Chondrocyte (in vitro differentiated cells): ENCODE results near the gene POLN. TPM values are rescaled to one million over a fixed set of nuclear protein-coding genes. Genes with fewer than 3 reads are reported as not detected.

Experiments used
- DNase-seq: peaks from one replicate; pipeline ENCODE4 v3.0.0; 2021; ENCODE audit warnings: mixed read lengths, low spot score
- H3K27ac Mint-ChIP-seq: one replicate; pipeline ENCODE4 v1.8.0; 2021; ENCODE audit warnings: mild to moderate bottlenecking, moderate library complexity, mixed read lengths; ENCODE audit not compliant: unreplicated experiment
- H3K27me3 Mint-ChIP-seq: 2 replicates; pipeline ENCODE4 v1.8.0; 2021; ENCODE audit warnings: low read depth, mixed read lengths
- H3K36me3 Mint-ChIP-seq: 2 replicates; pipeline ENCODE4 v1.8.0; 2021; ENCODE audit warnings: low read depth, mixed read lengths
- H3K4me1 Mint-ChIP-seq: 2 replicates; pipeline ENCODE4 v1.8.0; 2021; ENCODE audit warnings: low read depth, mild to moderate bottlenecking, mixed read lengths
- H3K4me3 Mint-ChIP-seq: one replicate; pipeline ENCODE4 v1.8.0; 2021; ENCODE audit warnings: mild to moderate bottlenecking, moderate library complexity, mixed read lengths; ENCODE audit not compliant: unreplicated experiment
- H3K9me3 Mint-ChIP-seq: 2 replicates; pipeline ENCODE4 v1.8.0; 2021; ENCODE audit warnings: low read depth, mixed read lengths
- CTCF ChIP-seq: fragments of 200-600 bp; sonication (generic); IDR thresholded peaks from 2 replicates; pipeline ENCODE4 v1.5.0; 2021; ENCODE audit warnings: antibody characterized with exemption, mild to moderate bottlenecking, moderate library complexity
- total RNA-seq: library from RNA; stranded (reverse); gene quantifications from 3 replicates; pipeline ENCODE4 v1.2.1, GENCODE V29; 2021

Gene POLN
- total RNA-seq, 1 donor from 2014 or later: 5.5 TPM

- H3K27ac Mint-ChIP-seq: no peak overlapping the region
- no peaks in the 10 kb centered on the region for H3K27me3 Mint-ChIP-seq
- H3K36me3 Mint-ChIP-seq: no peaks in the 10 kb centered on the region
- H3K9me3 Mint-ChIP-seq: no peaks in the 10 kb centered on the region
- no peaks in the 10 kb centered on the region for H3K4me1 Mint-ChIP-seq
- DNase-seq: peak; percentile 88
- no peak overlapping the region for H3K4me3 Mint-ChIP-seq
- no peak for TF ChIP-seq CTCF
Measured at GRCh38 chr4:2066011-2066551, 175.8 kb downstream of the POLN start.

- H3K4me1 Mint-ChIP-seq: no peaks in the 10 kb centered on the region
- no peaks in the 10 kb centered on the region for H3K9me3 Mint-ChIP-seq
- no peaks in the 10 kb centered on the region for H3K36me3 Mint-ChIP-seq
- H3K27me3 Mint-ChIP-seq: no peaks in the 10 kb centered on the region
- no peak for TF ChIP-seq CTCF
- no peak overlapping the region for H3K27ac Mint-ChIP-seq
- H3K4me3 Mint-ChIP-seq: no peak overlapping the region
- peak; percentile 58 for DNase-seq
Measured at GRCh38 chr4:2065106-2065930, 176.6 kb downstream of the POLN start.

DNA sequence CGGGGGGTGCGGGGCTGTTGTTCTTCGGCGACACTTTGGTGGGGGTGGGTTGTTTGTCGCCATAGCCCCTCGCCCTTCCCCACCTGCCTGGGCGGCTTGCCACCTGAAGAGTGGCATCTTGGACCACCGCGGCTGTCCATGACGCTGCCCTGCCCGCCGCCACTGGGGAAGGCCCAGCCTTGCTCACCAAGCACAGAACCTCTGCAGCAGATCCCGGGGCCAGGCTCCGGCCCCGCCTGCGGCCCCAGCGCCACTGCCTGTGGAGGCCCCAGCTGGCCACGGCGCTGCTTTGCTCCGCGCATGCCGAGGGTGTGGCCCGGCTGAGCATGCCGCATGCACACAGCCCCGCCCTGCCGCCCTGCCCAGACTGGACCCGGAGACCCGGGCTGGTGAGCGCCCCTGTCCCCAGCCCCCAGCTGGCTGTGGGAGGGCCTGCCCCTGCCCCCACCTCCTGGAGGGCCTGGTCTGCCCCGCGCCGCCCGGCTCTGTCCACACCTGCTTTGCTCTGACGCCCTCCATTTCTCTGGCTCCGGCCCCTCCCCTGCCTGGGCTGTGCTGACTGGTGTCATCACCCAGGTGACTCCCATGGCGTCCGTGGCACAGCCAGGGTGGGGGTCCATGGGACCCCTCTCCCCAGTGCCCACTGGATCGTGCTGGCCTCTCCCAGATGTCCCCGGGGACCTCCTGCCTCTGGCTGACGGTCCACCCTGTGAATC lies 177.5 kb downstream of the POLN start:
- Mint-ChIP-seq H3K9me3 (no peaks in the 10 kb centered on the region), H3K4me1 (no peaks in the 10 kb centered on the region), H3K4me3 (no peak overlapping the region), H3K27ac (no peak overlapping the region), H3K27me3 (no peaks in the 10 kb centered on the region), H3K36me3 (no peaks in the 10 kb centered on the region)
- no peak for TF ChIP-seq CTCF
- peak; percentile 92 for DNase-seq

GRCh38 chr4:2063557-2064275 lies 178.2 kb downstream of the POLN start:
- Mint-ChIP-seq H3K27me3 (no peaks in the 10 kb centered on the region), H3K4me3 (no peak overlapping the region), H3K27ac (no peak overlapping the region), H3K4me1 (no peaks in the 10 kb centered on the region), H3K36me3 (no peaks in the 10 kb centered on the region), H3K9me3 (no peaks in the 10 kb centered on the region)
- no peak for TF ChIP-seq CTCF
- peak; percentile 90 for DNase-seq
